Forelimb muscle (tissue), 1 donor: ENCODE results near the gene OR5I1. TPM values are rescaled to one million over a fixed set of nuclear protein-coding genes. Genes with fewer than 3 reads are reported as not detected.
"Not testable (repeated sequence)": the region's sequence is repeated elsewhere in the genome, so short reads cannot be mapped to it uniquely, and the experiment has no call there.

Experiments
- DNase-seq: peaks from one replicate; pipeline ENCODE4 v3.0.0-alpha.2; 2013; ENCODE audit warnings: low read depth
- polyA plus RNA-seq: library from polyadenylated mRNA; unstranded; fragments of 120-200 nt; gene quantifications from one replicate; pipeline ENCODE4 v1.2.1, GENCODE V29; 2013; ENCODE audit not compliant: insufficient read length

The OR5I1 gene
- polyA plus RNA-seq = not detected

DNA sequence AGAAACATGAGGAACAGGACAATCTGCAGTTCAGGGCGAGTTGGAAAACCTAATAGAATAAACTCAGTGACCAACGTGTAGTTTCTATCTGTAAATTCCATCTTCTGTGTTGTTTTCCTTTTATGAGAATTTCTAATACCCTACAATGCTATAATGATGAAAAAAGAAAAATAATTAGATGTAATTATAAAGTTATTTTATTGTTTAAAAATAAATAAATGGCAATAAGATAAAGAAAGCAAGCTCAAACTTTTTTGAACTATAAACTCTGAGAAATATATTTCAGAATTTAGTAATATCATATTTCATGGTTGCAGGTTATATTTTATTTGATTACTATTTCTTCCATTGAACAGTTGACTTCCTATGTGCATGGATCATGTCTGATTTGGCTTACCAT, at the start of gene OR5I1:
Gene OR5I1, minus strand, starts transcription at position 101 of the 400 bp plus-strand sequence. Its CDS starts 0 bp downstream, at position 101.
- no peak for DNase-seq

GRCh38 chr11:55970935-55971334, 34.7 kb upstream of the OR5I1 start:
- no peak for DNase-seq

GRCh38 chr11:55969845-55970244, 33.6 kb upstream of the OR5I1 start, which contains the start of gene OR10AG1:
TSS of gene OR10AG1 (minus strand) at chr11:55969945. CDS start at chr11:55969907, 38 bp downstream.
- DNase-seq = no peak

DNA sequence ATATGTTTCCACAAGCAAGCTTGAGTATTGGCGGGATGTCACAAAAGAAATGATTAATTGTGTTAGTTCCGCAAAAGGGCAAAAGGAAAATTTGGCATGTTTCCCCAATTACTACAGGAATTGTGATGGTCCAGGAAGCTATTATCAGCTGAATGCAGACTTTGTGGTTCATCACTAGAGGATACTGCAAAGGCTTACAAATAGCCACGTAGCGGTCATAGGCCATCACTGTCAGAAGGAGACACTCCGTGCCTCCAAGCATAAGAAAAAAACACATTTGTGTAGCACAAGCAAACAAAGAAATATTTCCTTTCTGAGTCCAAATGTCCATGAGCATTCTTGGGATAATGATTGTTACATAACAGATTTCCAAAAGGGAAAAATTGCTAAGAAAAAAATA, 31.7 kb upstream of the OR5I1 start:
- DNase-seq = no peak

GRCh38 chr11:55966391-55966790, 30.2 kb upstream of the OR5I1 start:
- DNase-seq = no peak

DNA sequence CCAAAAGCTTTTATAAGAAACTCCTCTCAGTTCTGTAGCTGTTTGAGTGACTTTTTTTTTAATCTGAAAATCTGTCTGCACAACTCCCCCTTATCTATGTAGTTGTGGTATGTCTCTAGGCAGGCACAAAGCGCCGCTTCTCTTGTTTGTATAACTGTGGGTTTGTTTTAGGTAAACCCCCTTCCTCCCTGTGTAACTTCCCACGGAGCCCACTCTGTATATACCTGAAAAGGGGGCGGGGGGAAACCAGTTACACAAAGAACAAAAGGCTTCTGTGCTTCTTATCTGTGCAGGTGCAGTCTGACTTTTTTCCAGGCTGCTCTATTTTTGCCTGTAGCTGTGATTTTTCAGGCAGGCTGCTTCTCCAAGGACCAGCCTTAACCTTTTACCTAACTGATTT, 20.3 kb upstream of the OR5I1 start:
- no peak for DNase-seq

DNA sequence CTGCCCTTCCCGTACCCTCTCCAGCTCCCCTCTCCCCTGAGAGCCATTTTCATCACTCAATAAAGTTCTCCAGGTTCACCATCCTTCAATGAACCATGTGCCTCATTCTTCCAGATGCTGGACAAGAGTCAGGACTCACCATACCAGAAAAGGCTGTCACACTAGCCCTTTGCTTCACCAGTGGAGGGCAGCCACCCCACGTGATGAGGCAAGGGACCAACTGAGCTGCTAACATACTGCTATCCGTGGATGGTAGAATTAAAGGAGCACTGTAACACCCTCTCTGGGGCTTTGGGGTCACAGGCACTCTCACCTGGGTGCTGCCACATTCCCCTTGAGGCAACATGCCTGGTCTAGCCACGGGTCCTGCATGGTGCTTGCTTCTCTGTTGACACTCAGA, 13.1 kb upstream of the OR5I1 start:
- no peak for DNase-seq

DNA sequence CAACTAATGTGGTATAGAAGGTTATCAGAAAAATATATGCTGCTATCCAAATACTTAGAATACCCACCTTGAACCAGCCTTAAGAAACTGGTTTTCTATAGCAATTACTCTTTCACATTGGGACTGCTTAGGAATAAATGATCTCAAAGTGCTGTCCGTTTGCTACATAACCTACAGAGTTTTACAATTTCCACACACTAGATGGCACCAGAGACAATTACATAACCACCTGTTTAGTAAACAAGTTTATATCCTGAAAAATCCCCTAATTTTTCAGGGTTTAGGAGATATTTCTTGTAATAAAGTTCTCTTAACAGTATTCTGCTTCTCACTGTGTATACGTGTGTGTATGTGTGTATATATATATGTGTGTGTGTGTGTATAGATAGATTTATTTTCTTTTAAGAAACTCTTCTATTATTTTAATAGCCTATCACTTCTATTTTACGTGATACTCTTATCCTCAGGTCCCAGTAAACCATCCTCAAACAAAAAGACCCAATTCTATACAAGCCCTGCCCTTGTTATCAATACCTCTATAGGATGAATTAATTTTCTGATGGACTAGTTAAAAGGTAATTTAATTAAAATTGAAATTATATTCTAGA, 6.7 kb upstream of the OR5I1 start:
- DNase-seq = peak; percentile 4

GRCh38 chr11:55920537-55920936, 15.7 kb downstream of the OR5I1 start:
- DNase-seq = no peak

DNA sequence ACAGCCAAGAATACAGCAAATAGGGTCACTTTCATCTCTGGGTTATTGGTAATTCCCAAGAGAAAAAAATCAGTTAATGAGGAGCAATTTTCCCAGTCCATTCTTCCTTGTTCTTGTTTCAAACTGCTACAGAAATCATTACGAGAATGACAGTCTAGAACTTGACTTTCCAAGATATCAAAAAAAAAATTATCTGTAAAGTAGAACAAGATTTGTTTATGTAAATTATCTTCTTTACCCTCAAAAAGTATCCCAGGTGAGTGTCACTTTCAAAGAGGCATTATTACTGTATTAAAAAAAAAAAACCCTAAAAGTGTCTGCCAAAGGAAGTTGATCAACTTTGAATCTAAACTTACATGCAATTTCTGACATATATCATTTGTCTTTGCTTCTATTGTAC, 21.7 kb downstream of the OR5I1 start, which contains the start of gene OR5W2:
Gene OR5W2, minus strand, starts transcription at position 101 of the 400 bp plus-strand sequence. Its CDS starts 0 bp downstream, at position 101.
- no peak for DNase-seq

- DNase-seq = no peak
These were observed 33.9 kb downstream of the OR5I1 start for GRCh38 chr11:55902308-55902707.

DNA sequence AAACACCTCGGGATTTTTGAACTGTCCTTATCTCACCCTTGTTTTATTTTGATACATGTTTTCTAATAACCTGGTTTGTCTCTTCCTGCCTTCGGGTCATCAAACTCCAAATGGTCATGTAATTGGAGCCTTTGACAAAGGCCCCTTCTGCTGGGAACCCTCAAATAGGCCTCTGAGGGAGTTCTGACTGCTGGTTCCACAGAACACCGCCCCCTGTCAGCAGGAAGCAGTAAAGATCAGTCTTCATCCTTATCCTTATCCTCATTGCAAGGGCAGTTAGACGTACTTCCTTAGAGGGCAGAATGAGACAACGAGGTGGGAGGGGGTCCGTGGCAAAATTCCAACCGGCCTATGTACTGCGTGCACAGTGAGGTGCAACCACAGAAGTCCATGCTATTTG, 41.0 kb downstream of the OR5I1 start:
- DNase-seq = no peak

DNA sequence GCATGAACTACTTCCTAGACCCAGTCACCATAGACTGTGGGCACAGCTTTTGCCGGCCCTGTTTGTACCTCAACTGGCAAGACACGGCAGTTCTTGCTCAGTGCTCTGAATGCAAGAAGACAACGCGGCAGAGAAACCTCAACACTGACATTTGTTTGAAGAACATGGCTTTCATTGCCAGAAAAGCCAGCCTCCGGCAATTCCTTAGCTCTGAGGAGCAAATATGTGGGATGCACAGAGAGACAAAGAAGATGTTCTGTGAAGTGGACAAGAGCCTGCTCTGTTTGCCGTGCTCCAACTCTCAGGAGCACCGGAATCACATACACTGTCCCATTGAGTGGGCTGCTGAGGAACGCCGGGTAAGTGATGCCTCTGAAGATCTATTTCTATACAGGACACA, 50.7 kb downstream of the OR5I1 start:
- not testable (repeated sequence) for DNase-seq

Other genes with a start within 250 kb of the OR5I1 start
- not detected for gene OR5D13, start 163.0 kb downstream of the OR5I1 start, polyA plus RNA-seq
- not detected for gene OR5D14, start 140.8 kb downstream of the OR5I1 start, polyA plus RNA-seq
- not detected for gene OR5L1, start 125.0 kb downstream of the OR5I1 start, polyA plus RNA-seq
- not detected for gene OR5D18, start 116.8 kb downstream of the OR5I1 start, polyA plus RNA-seq
- gene OR5L2, start 109.2 kb downstream of the OR5I1 start, polyA plus RNA-seq = not detected
- not detected for gene OR5D16, start 97.6 kb downstream of the OR5I1 start, polyA plus RNA-seq
- gene TRIM51, start 53.1 kb downstream of the OR5I1 start, polyA plus RNA-seq = not detected
- gene OR5W2, start 21.8 kb downstream of the OR5I1 start, polyA plus RNA-seq = not detected
- not detected for gene OR10AG1, start 33.5 kb upstream of the OR5I1 start, polyA plus RNA-seq
- not detected for gene OR5F1, start 58.2 kb upstream of the OR5I1 start, polyA plus RNA-seq
- gene OR5AS1, start 91.3 kb upstream of the OR5I1 start, polyA plus RNA-seq = 0.01 TPM
- not detected for gene OR8I2, start 156.9 kb upstream of the OR5I1 start, polyA plus RNA-seq
- 0.08 TPM for gene OR8H2, start 167.3 kb upstream of the OR5I1 start, polyA plus RNA-seq
- gene OR8H3, start 186.0 kb upstream of the OR5I1 start, polyA plus RNA-seq = not detected
- not detected for gene OR8J3, start 203.8 kb upstream of the OR5I1 start, polyA plus RNA-seq
- not detected for gene OR8K5, start 223.9 kb upstream of the OR5I1 start, polyA plus RNA-seq
- gene OR5J2, start 240.2 kb upstream of the OR5I1 start, polyA plus RNA-seq = not detected